AG20443 (cell line): ENCODE results near the gene CD6.
"Not testable (repeated sequence)": the region's sequence is repeated elsewhere in the genome, so short reads cannot be mapped to it uniquely, and the experiment has no call there.

Source experiments
- DNase-seq: peaks from one replicate; pipeline ENCODE4 v3.0.0; 2012; ENCODE audit warnings: low spot score, mixed read lengths

CD6 gene

GRCh38 chr11:61053191-61053590 lies 81.7 kb downstream of the CD6 start:
- no peak for DNase-seq

GRCh38 chr11:61054513-61054912 lies 83.0 kb downstream of the CD6 start:
- DNase-seq, result no peak

- DNase-seq, result no peak
Observed at GRCh38 chr11:61054927-61055562, 83.6 kb downstream of the CD6 start.

GRCh38 chr11:61055776-61056175 lies 84.3 kb downstream of the CD6 start:
- no peak for DNase-seq

GRCh38 chr11:61056571-61056970 lies 85.1 kb downstream of the CD6 start:
- no peak for DNase-seq

- no peak for DNase-seq
Observed at GRCh38 chr11:61056981-61057380, 85.5 kb downstream of the CD6 start.

- DNase-seq, result no peak
Observed at GRCh38 chr11:61057615-61058014, 86.1 kb downstream of the CD6 start.

GRCh38 chr11:61058583-61059259 lies 87.2 kb downstream of the CD6 start:
- DNase-seq, result no peak

GRCh38 chr11:61059260-61059752 lies 87.8 kb downstream of the CD6 start:
- DNase-seq, result no peak

GRCh38 chr11:61061081-61061826 lies 89.8 kb downstream of the CD6 start:
- no peak for DNase-seq

- DNase-seq, result no peak
Observed at GRCh38 chr11:61062181-61062930, 90.9 kb downstream of the CD6 start.

- not testable (repeated sequence) for DNase-seq
Observed at GRCh38 chr11:61065236-61065635, 93.8 kb downstream of the CD6 start.

- DNase-seq, result no peak
Observed at GRCh38 chr11:61065955-61066638, 94.6 kb downstream of the CD6 start.

- no peak for DNase-seq
Observed at GRCh38 chr11:61066645-61067044, 95.2 kb downstream of the CD6 start.

GRCh38 chr11:61067782-61068446 lies 96.4 kb downstream of the CD6 start:
- no peak for DNase-seq

- no peak for DNase-seq
Observed at GRCh38 chr11:61068581-61068980, 97.1 kb downstream of the CD6 start.

- no peak for DNase-seq
Observed at GRCh38 chr11:61069427-61069826, 97.9 kb downstream of the CD6 start.
